KBM-7 (cell line): ENCODE data around the gene LAMC1.

ENCODE experiments used
- DNase-seq: peaks from one replicate; pipeline ENCODE4 v3.0.0-alpha.2; 2015
- in situ Hi-C: fragments of 300-500 bp; cut with MboI; formaldehyde crosslinking; loops from 2 replicates; pipeline ENCODE4 v1.14.3; 2020; ENCODE audit warnings: low sequenced_read_pairs, low pct_unique_long_range_greater_than_20kb, mixed read lengths

Gene LAMC1

GRCh38 chr1:183166454-183166853 lies 143.2 kb downstream of the LAMC1 start:
- in situ Hi-C loops = no loop called here
- DNase-seq = no peak

DNA sequence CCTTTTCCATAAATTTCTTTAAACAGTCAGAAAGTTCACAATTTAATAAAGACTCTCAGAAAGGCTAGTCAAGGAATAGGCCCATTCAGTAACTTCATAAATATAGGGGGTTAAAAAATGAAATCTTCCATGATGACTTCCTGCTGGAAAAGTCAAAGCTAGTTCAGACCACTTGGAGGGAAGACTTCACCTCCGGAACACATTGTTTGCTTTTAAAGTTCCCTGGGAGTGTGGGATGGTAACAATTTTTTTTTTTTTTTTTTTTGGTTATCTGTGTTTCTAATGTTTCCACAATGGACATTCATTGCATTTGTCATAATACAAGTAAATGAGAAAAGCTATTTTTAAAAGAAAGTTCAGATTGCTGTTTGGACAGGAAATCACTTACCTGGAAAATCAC lies 144.5 kb downstream of the LAMC1 start:
- in situ Hi-C loops = no loop called here
- DNase-seq = no peak

DNA sequence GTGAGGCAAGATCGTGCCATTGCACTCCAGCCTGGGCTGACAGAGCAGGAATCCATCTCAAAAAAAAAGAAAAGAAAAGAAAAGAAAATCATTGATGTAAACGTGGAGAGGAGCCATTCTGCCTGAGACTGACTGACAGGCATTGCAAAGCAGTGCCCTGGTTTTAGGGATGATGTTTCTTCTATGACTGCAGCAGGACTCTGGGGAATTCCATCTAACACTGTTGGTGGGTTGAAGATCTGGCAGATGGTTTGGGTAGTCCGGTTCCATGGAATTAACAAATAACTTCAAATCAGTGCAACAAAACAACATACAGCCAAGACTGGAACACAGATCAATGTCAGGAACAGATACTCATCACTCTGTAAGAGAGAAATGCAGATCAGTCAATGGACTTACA lies 145.1 kb downstream of the LAMC1 start:
- DNase-seq = no peak
- in situ Hi-C loops = no loop called here

DNA sequence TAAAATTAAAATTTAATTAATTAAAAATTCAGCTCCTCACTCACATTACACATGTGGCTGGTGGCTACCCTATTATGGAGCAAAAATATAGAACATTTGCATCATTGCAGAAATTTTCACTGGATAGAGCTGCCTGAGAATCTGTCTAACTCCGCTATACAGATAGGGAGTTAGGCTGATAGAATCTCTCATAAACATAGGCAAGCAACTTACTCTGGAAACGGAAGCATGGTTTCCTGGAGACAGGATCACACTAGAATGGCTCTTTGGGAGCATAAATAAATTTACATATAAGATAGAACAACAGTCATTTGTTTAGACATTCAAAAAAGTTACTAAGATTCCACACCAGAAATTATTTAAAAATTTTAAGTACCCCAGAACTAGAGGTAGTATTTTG lies 150.6 kb downstream of the LAMC1 start:
- no peak for DNase-seq
- in situ Hi-C loops = no loop called here

DNA sequence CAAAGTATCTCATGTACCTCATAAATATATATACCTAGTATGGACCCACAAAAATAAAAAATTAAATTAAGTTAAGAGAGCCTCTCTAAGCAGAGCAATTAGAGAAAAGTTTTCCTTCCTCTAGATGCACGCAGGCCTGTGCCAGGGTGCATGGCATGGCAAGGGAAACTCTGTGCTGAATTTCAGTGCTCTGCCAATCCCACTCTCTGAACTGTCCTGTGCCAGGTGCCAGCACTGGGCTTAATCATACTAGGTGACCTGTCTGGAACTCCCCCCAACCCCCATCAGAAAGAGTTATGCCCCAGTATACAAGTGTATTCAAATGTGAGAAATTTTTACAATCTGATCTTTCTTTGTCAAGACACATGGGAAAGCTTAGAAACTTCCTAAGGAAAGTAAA lies 152.4 kb downstream of the LAMC1 start:
- DNase-seq = no peak
- in situ Hi-C loops = no loop called here

- in situ Hi-C loops = no loop called here
- DNase-seq = no peak
These were observed 155.3 kb downstream of the LAMC1 start for GRCh38 chr1:183178545-183178944.

DNA sequence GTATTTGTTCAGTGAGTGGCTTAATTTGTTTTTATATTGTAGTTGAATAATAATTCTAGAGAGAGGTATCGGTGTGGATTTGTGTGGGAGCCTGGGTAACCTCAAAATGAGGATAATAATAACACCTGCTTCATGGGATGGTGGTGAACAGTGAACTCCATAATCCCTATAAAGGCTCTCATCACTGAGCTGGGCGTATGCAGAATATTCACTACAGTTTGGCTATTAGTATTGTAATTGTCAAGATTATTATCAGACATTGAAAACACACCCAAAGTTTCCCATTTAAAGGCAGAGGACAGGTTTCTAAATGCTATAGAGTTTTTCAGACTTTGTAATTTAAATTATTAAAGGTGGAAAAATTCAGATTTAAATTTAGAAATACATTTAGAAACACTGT lies 155.8 kb downstream of the LAMC1 start:
- DNase-seq = no peak
- in situ Hi-C loops = no loop called here

- in situ Hi-C loops = no loop called here
- DNase-seq = no peak
These were observed 157.0 kb downstream of the LAMC1 start for GRCh38 chr1:183180218-183180617.

- no peak for DNase-seq
- in situ Hi-C loops = no loop called here
These were observed 157.4 kb downstream of the LAMC1 start for GRCh38 chr1:183180634-183181056.

GRCh38 chr1:183185941-183186490 lies 162.8 kb downstream of the LAMC1 start, which contains the start of gene LAMC2:
Gene LAMC2, plus strand, starts transcription at chr1:183186264. Its CDS starts 89 bp downstream, at chr1:183186353.
- no peak for DNase-seq
- in situ Hi-C loops = no loop called here

GRCh38 chr1:183186841-183187240 lies 163.6 kb downstream of the LAMC1 start:
- in situ Hi-C loops = no loop called here
- no peak for DNase-seq

DNA sequence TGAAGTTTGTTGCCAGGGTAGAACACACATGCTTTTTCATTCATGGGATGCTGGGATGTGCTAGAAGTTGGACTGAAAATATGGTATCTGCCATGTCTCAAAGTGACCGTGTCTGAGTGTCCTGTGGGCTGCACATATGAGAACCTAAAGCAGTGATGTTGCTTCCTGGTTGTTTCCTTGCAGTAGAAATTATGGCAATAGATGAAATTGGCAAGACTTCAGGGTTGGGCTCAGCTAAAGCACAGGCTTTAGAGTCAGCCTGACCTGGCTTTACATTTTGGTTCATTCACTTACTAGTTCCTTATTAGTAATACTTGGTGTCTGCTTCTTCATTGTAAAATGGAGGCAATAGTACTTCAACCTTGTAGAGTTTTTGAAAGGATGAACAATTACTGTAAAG lies 165.0 kb downstream of the LAMC1 start:
- in situ Hi-C loops = no loop called here
- no peak for DNase-seq

- DNase-seq = no peak
- in situ Hi-C loops = no loop called here
These were observed 168.6 kb downstream of the LAMC1 start for GRCh38 chr1:183191833-183192232.

- no peak for DNase-seq
- in situ Hi-C loops = no loop called here
These were observed 170.8 kb downstream of the LAMC1 start for GRCh38 chr1:183193963-183194525.

DNA sequence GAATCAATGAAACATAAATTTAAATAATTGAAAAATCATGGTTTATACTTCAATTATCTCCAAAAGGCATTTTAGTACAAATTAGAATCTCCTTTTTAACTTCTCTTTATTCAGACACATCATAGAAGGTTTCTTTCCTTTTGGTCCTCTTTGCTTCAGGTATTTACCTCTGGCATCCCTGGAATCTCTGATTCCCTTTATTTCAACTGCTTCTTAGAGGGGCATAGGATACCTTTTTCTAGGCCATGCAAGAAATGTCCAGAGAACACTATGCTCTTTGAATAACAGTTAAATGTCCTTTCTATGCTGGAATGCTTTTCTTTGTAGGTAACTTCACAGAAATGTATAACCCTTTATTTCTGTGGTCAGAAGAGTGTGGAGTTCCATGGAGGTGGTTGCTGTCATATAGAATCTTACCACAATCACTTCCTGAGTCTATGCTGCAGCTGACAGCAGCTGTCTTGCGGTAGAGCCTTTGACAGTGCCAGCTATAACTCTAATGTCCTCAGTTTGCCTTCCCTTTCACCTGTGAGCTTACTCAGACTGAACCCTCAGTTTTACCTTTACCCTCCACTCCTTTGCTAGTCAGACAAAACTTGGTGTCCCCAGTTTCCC lies 171.4 kb downstream of the LAMC1 start:
- in situ Hi-C loops = no loop called here
- DNase-seq = peak; percentile 32

GRCh38 chr1:183195142-183195574 lies 171.9 kb downstream of the LAMC1 start:
- no peak for DNase-seq
- in situ Hi-C loops = no loop called here
